Measurements from ENCODE around the gene TXNDC16.

- no peak for TF ChIP-seq CTCF (IDR thresholded peaks at IDR 0.05)
- no peak for TF ChIP-seq ZFX (IDR thresholded peaks at IDR 0.05; ENCODE audit: borderline replicate concordance)
These were observed 1.6 kb downstream of the TXNDC16 start for GRCh38 chr14:52550661-52551060.
